ENCODE measurements around the gene IGF2BP2.

GRCh38 chr3:185656321-185656840, 168.5 kb downstream of the IGF2BP2 start:
- no peak for TF ChIP-seq EP300 (IDR thresholded peaks at IDR 0.05; ENCODE audit: borderline replicate concordance in 1 of 2, low read depth in 2 of 2, low read length in 2 of 2)
- TF ChIP-seq CTCF (IDR thresholded peaks at IDR 0.05; ENCODE audit: control extremely low read depth in 1 of 3, insufficient read depth in 1 of 3, low read depth in 1 of 3, low read length in 3 of 3): no peak
- TF ChIP-seq POLR2AphosphoS5 (IDR thresholded peaks at IDR 0.05; ENCODE audit: low read depth, low read length): no peak
- TF ChIP-seq CHD2 (IDR thresholded peaks at IDR 0.05; ENCODE audit: low read length): no peak
- TF ChIP-seq FOSL1 (IDR thresholded peaks at IDR 0.05; ENCODE audit: insufficient read depth, low read depth, low read length): no peak
- no peak for TF ChIP-seq POLR2A (IDR thresholded peaks at IDR 0.05; ENCODE audit: control extremely low read depth in 1 of 2, low read depth in 2 of 2, low read length in 2 of 2)
- TF ChIP-seq SP1 (IDR thresholded peaks at IDR 0.05; ENCODE audit: low read depth, low read length): no peak
- TF ChIP-seq YY1 (IDR thresholded peaks at IDR 0.05; ENCODE audit: low read depth, low read length): no peak
- TF ChIP-seq RFX5 (IDR thresholded peaks at IDR 0.05; ENCODE audit: borderline replicate concordance, low read depth, low read length): no peak
- no peak for TF ChIP-seq KDM1A (IDR thresholded peaks at IDR 0.05; ENCODE audit: borderline replicate concordance, low read length)
- no peak for TF ChIP-seq HDAC6 (IDR thresholded peaks at IDR 0.05; ENCODE audit: low read depth, low read length)
- TF ChIP-seq BRCA1 (IDR thresholded peaks at IDR 0.05; ENCODE audit: low read depth, low read length): no peak

All from H1 (cell line).